GM19328 (cell line): ENCODE results near the gene CHRM4.

Experiments used
- ATAC-seq: cut with Tn5 transposase; IDR thresholded peaks from one replicate; pipeline ENCODE4 v1.9.1; 2021; ENCODE audit warnings: mild to moderate bottlenecking, moderate library complexity; ENCODE audit not compliant: unreplicated experiment

CHRM4 gene

GRCh38 chr11:46350695-46351094, 40.9 kb downstream of the CHRM4 start:
- ATAC-seq = no peak

DNA sequence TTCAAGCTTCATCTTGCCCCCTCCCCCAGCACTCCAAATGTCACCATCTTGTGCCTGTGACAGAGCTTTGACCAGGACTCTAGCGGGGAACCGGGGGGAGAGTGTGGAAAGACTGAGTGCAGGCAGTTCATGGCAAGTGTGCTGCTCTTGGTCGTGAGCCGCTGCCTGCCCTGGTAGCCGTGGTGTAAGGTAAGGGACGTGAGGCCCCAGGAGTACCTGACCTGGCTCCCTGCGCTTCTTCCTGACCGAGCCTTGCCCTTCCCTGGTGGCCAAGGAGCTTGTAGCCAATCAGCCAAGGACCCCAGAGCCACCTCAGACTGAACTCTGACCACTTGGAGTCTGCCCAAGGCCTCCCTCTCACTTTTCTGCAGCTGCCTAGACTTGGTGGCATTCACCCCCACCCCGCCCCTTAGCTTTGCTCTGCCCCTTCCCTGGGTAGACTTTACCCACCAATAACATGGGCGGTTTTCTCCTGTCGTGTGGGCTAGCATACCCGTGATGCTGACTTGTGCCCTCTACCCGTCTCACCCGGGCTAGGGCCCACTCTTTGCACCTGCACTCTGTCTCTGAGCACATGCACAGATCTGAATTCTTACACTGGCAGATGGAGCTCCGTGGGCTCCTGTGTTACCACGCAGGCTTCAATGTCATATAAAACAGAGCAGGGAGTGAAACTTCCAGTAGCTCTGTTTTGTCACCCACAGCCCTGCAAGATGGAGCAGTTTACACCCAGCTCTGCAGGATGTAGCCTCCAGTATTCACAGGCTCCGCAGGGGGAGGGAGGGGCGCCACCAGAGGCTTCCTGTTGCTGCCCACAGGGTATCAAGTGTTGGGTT, 42.8 kb downstream of the CHRM4 start:
- ATAC-seq = no peak

- ATAC-seq = no peak
Observed at GRCh38 chr11:46347637-46348311, 43.8 kb downstream of the CHRM4 start.

GRCh38 chr11:46346886-46347636, 44.5 kb downstream of the CHRM4 start, which contains the start of gene DGKZ:
Gene DGKZ, plus strand, starts transcription at chr11:46347463. Its CDS starts 197 bp downstream, at chr11:46347660.
- peak; percentile 64 for ATAC-seq

GRCh38 chr11:46345881-46346484, 45.6 kb downstream of the CHRM4 start:
- no peak for ATAC-seq

GRCh38 chr11:46345131-46345597, 46.4 kb downstream of the CHRM4 start:
- ATAC-seq = no peak

- ATAC-seq = no peak
Observed at GRCh38 chr11:46343520-46343919, 48.1 kb downstream of the CHRM4 start.

GRCh38 chr11:46342239-46342638, 49.3 kb downstream of the CHRM4 start:
- ATAC-seq = no peak

GRCh38 chr11:46341454-46341853, 50.1 kb downstream of the CHRM4 start:
- ATAC-seq = no peak

GRCh38 chr11:46339816-46340215, 51.8 kb downstream of the CHRM4 start:
- ATAC-seq = no peak

- no peak for ATAC-seq
Observed at GRCh38 chr11:46338988-46339666, 52.4 kb downstream of the CHRM4 start.

DNA sequence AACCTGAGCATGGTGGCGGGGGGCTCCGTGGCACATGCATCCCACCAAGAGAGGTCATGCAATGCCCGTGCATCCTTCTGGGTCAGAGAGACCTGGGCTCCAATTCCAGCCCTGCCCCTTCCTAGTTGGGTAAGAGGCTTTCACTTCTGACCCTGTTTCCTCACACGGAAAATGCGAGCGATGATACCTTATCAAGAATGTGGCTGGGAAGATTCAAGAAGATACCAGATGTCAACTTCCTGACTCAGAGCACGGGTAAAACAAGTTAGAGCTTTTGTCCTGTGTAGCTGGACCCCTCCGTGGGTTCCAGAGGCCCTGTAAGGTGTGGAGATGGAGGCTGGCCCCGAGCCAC, 53.0 kb downstream of the CHRM4 start:
- ATAC-seq = no peak

DNA sequence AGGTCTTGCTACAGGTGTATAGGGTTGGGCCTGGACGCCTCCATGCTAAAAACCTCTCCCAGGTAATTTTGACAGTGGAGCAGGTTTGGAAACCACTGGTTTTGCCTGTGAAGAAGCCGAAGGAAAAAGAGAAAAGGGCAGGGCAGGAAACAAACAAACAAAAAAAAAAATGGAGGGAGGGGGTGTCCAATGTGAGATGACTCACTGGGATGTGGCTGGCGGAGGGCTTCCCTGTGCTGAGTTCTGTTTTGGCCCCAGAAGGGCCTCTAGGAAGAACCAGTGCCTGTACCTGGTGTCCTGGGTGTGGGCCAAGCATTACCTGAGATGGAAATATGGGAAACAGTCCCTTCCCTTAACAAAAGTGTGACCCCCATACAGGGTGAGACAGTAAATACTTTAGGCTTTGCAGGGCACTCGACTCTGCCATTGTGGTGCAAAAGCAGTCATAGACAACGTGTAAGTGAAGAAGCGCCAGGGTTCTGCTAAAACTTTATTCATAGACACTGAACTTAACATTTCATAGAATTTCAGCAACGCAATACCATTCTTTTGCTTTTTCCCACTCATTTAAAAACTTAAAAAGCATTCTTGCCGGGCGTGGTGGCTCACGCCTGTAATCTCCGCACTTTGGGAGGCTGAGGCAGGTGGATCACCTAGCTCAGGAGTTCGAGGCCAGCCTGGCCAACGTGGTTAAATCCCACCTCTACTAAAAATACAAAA, 53.8 kb downstream of the CHRM4 start:
- no peak for ATAC-seq

GRCh38 chr11:46336563-46337180, 54.9 kb downstream of the CHRM4 start:
- no peak for ATAC-seq

DNA sequence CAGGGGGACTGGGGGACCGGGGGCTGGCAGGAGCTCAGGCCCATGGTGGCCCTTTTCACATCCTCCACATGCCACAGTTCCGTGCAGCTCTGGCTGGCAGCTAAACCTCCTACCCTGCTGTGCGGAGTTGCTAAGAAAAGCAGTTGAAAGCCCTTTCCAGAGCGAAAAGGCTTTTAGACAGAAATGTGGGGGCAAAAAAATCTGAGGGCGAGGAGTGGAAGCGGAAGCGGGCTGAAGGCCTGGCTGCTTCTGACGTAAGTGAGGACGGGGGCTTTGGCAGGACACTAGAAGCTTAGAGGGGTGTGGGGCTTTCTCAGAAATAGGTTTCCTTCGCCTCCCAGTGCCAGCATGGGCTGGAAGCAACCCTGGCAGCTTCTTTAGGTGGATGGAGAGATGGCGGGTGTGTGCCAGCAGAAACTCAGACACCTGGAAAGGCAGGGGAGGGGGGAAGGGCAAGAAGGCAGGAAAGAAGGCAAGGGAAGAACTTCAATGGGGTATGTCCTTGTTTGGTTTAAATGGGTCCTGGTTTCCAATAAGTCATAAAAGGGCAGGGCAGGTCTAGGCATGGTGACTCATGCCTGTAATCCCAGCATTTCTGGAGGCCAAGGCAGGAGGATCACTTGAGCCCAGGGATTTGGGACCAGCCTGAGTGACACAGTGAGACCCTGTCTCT, 55.5 kb downstream of the CHRM4 start:
- no peak for ATAC-seq

GRCh38 chr11:46335271-46335670, 56.3 kb downstream of the CHRM4 start:
- ATAC-seq = no peak

GRCh38 chr11:46334211-46334610, 57.4 kb downstream of the CHRM4 start:
- no peak for ATAC-seq
